Measurements from ENCODE around the gene OR52D1.
A peak's percentile ranks its signal among the peaks of the same experiment; 100 is the strongest.

The OR52D1 gene

GRCh38 chr11:5473921-5474320, 14.6 kb upstream of the OR52D1 start:
- Histone ChIP-seq H3K27me3 (ENCODE audit: insufficient read depth, low read length) (no peaks in the 10 kb centered on the region), H2AFZ (ENCODE audit: low read length) (no peak overlapping the region), H4K20me1 (ENCODE audit: insufficient read depth, low read length) (no peaks in the 10 kb centered on the region), H3K4me2 (ENCODE audit: low read length) (no peak overlapping the region), H3K36me3 (ENCODE audit: insufficient read depth, low read length) (no peaks in the 10 kb centered on the region), H3F3A (ENCODE audit: insufficient read depth, low read length) (no peaks in the 10 kb centered on the region), H3K9ac (ENCODE audit: low read length) (no peak overlapping the region), H3K9me2 (ENCODE audit: low read depth, low read length) (no peaks in the 10 kb centered on the region), H3K9me3 (ENCODE audit: low read length) (no peaks in the 10 kb centered on the region), H3K4me3 (ENCODE audit: low read depth, low read length, poor library complexity, severe bottlenecking) (no peak overlapping the region), H3K27ac (ENCODE audit: low read depth, low read length, poor library complexity, severe bottlenecking) (no peak overlapping the region), H3K79me2 (ENCODE audit: insufficient read depth, low read length) (no peaks in the 10 kb centered on the region), H3K4me1 (ENCODE audit: insufficient read depth, low read length, severe bottlenecking) (no peaks in the 10 kb centered on the region)
- no peak for TF ChIP-seq EZH2 (IDR thresholded peaks at IDR 0.05; ENCODE audit: borderline replicate concordance, low read length)
- no peak for TF ChIP-seq CTCF (IDR thresholded peaks at IDR 0.05; ENCODE audit: low read length)

- Histone ChIP-seq H3K9me2 (ENCODE audit: low read depth, low read length) (no peaks in the 10 kb centered on the region), H3F3A (ENCODE audit: insufficient read depth, low read length) (no peaks in the 10 kb centered on the region), H3K27me3 (ENCODE audit: insufficient read depth, low read length) (no peaks in the 10 kb centered on the region), H3K27ac (ENCODE audit: low read depth, low read length, poor library complexity, severe bottlenecking) (no peak overlapping the region), H3K4me3 (ENCODE audit: low read depth, low read length, poor library complexity, severe bottlenecking) (no peak overlapping the region), H3K9me3 (ENCODE audit: low read length) (no peaks in the 10 kb centered on the region), H3K9ac (ENCODE audit: low read length) (no peak overlapping the region), H4K20me1 (ENCODE audit: insufficient read depth, low read length) (no peaks in the 10 kb centered on the region), H3K4me2 (ENCODE audit: low read length) (no peak overlapping the region), H3K79me2 (ENCODE audit: insufficient read depth, low read length) (no peaks in the 10 kb centered on the region), H3K4me1 (ENCODE audit: insufficient read depth, low read length, severe bottlenecking) (no peaks in the 10 kb centered on the region), H2AFZ (ENCODE audit: low read length) (no peak overlapping the region), H3K36me3 (ENCODE audit: insufficient read depth, low read length) (no peaks in the 10 kb centered on the region)
- TF ChIP-seq EZH2 (IDR thresholded peaks at IDR 0.05; ENCODE audit: borderline replicate concordance, low read length) = no peak
- peak; percentile 85 for TF ChIP-seq CTCF (IDR thresholded peaks at IDR 0.05; ENCODE audit: low read length)
These were observed 12.2 kb upstream of the OR52D1 start for GRCh38 chr11:5476186-5476819.

- Histone ChIP-seq H3K4me3 (ENCODE audit: low read depth, low read length, poor library complexity, severe bottlenecking) (no peak overlapping the region), H3K9me3 (ENCODE audit: low read length) (no peaks in the 10 kb centered on the region), H3K36me3 (ENCODE audit: insufficient read depth, low read length) (no peaks in the 10 kb centered on the region), H3K9ac (ENCODE audit: low read length) (no peak overlapping the region), H3K27ac (ENCODE audit: low read depth, low read length, poor library complexity, severe bottlenecking) (no peak overlapping the region), H2AFZ (ENCODE audit: low read length) (no peak overlapping the region), H3F3A (ENCODE audit: insufficient read depth, low read length) (no peaks in the 10 kb centered on the region), H3K27me3 (ENCODE audit: insufficient read depth, low read length) (no peaks in the 10 kb centered on the region; the same call in 1 of the 2 replicates), H3K4me1 (ENCODE audit: insufficient read depth, low read length, severe bottlenecking) (no peaks in the 10 kb centered on the region), H4K20me1 (ENCODE audit: insufficient read depth, low read length) (no peaks in the 10 kb centered on the region), H3K4me2 (ENCODE audit: low read length) (no peak overlapping the region), H3K79me2 (ENCODE audit: insufficient read depth, low read length) (no peaks in the 10 kb centered on the region), H3K9me2 (ENCODE audit: low read depth, low read length) (no peaks in the 10 kb centered on the region)
- TF ChIP-seq EZH2 (IDR thresholded peaks at IDR 0.05; ENCODE audit: borderline replicate concordance, low read length) (no peak), CTCF (IDR thresholded peaks at IDR 0.05; ENCODE audit: low read length) (no peak)
These were observed 2.5 kb upstream of the OR52D1 start for GRCh38 chr11:5486003-5486402.

Data from OCI-LY1 (cell line).